Liver (tissue), 9 donors: Measurements from ENCODE around the gene PHLDB3. TPM values are rescaled to one million over a fixed set of nuclear protein-coding genes. Genes with fewer than 3 reads are reported as not detected.

Experiments used
- DNase-seq: peaks from one replicate; pipeline ENCODE4 v3.0.0-alpha.2; 2017; ENCODE audit warnings: low spot score
- H3K27ac ChIP-seq, 2 donors: one replicate each; pipeline ENCODE4 v1.7.0; 2013; ENCODE audit warnings: inconsistent platforms in 2 of 2, low read length in 2 of 2, control low read depth in 1 of 2, low read depth in 1 of 2, mild to moderate bottlenecking in 1 of 2
- H3K27me3 ChIP-seq, 4 donors: one replicate each; pipeline versions ENCODE4 v1.6.1 to v1.7.0; 2013; ENCODE audit warnings: low read length in 3 of 4, inconsistent platforms in 1 of 4, mild to moderate bottlenecking in 1 of 4, moderate library complexity in 1 of 4; ENCODE audit not compliant: control insufficient read depth in 4 of 4, insufficient read depth in 4 of 4
- H3K36me3 ChIP-seq, 4 donors: one replicate each; pipeline versions ENCODE4 v1.6.1 to v1.7.0; 2013; ENCODE audit warnings: low read length in 3 of 4, mild to moderate bottlenecking in 3 of 4, low read depth in 1 of 4, moderate library complexity in 1 of 4; ENCODE audit not compliant: control insufficient read depth in 4 of 4, insufficient read depth in 3 of 4
- H3K4me1 ChIP-seq, 4 donors: one replicate each; pipeline versions ENCODE4 v1.6.1 to v1.7.0; 2013; ENCODE audit warnings: low read length in 3 of 4, mild to moderate bottlenecking in 3 of 4, moderate library complexity in 1 of 4; ENCODE audit not compliant: control insufficient read depth in 4 of 4, insufficient read depth in 4 of 4
- H3K4me3 ChIP-seq, 3 donors: one replicate each; pipeline versions ENCODE4 v1.6.1 to v1.7.0; 2013; ENCODE audit warnings: low read length in 3 of 3, control low read depth in 1 of 3, low read depth in 1 of 3, mild to moderate bottlenecking in 1 of 3
- H3K9ac ChIP-seq, 2 donors: one replicate each; pipeline ENCODE4 v1.7.0; 2013; ENCODE audit warnings: low read length in 2 of 2, mild to moderate bottlenecking in 2 of 2, moderate library complexity in 2 of 2, control low read depth in 1 of 2, low read depth in 1 of 2
- H3K9me3 ChIP-seq, 4 donors: one replicate each; pipeline versions ENCODE4 v1.6.1 to v1.7.0; 2013; ENCODE audit warnings: low read length in 3 of 4; ENCODE audit not compliant: control insufficient read depth in 4 of 4
- ATF3 ChIP-seq: IDR thresholded peaks from 2 replicates; pipeline ENCODE4 v1.6.1; 2016; ENCODE audit warnings: antibody characterized with exemption
- EGR1 ChIP-seq, 2 donors: IDR thresholded peaks; 2 replicates each; pipeline ENCODE4 v1.6.1; 2016 to 2018; ENCODE audit warnings: antibody characterized with exemption in 2 of 2, low read depth in 2 of 2
- FOXA1 ChIP-seq: IDR thresholded peaks from 2 replicates; pipeline ENCODE4 v1.6.1; 2016; ENCODE audit warnings: antibody characterized with exemption
- FOXA2 ChIP-seq: IDR thresholded peaks from 2 replicates; pipeline ENCODE4 v1.6.1; 2016; ENCODE audit warnings: antibody characterized with exemption
- GABPA ChIP-seq, 2 donors: IDR thresholded peaks in 1 of 2; conservative IDR thresholded peaks in 1 of 2; 2 replicates each; pipeline ENCODE4 v1.6.1; 2016; ENCODE audit warnings: antibody characterized with exemption in 2 of 2, mild to moderate bottlenecking in 1 of 2, moderate library complexity in 1 of 2
- HNF4A ChIP-seq, 2 donors: conservative IDR thresholded peaks; 2 replicates each; pipeline ENCODE4 v1.6.1; 2016; ENCODE audit warnings: antibody characterized with exemption in 2 of 2, mild to moderate bottlenecking in 2 of 2
- HNF4G ChIP-seq: IDR thresholded peaks from 2 replicates; pipeline ENCODE4 v1.6.1; 2016; ENCODE audit warnings: antibody characterized with exemption
- JUND ChIP-seq, 2 donors: IDR thresholded peaks; 2 replicates each; pipeline ENCODE4 v1.6.1; 2016; ENCODE audit warnings: antibody characterized with exemption in 2 of 2
- MAX ChIP-seq: IDR thresholded peaks from 2 replicates; pipeline ENCODE4 v1.6.1; 2016; ENCODE audit warnings: antibody characterized with exemption
- NR2F2 ChIP-seq: IDR thresholded peaks from 2 replicates; pipeline ENCODE4 v1.6.1; 2016; ENCODE audit warnings: antibody characterized with exemption
- RAD21 ChIP-seq, 2 donors: IDR thresholded peaks; 2 replicates each; pipeline ENCODE4 v1.6.1; 2016; ENCODE audit warnings: antibody characterized with exemption in 2 of 2, mild to moderate bottlenecking in 2 of 2
- REST ChIP-seq: IDR thresholded peaks from 2 replicates; pipeline ENCODE4 v1.6.1; 2016; ENCODE audit warnings: antibody characterized with exemption, mild to moderate bottlenecking
- RXRA ChIP-seq, 2 donors: IDR thresholded peaks; 2 replicates each; pipeline ENCODE4 v1.6.1; 2017 to 2018; ENCODE audit warnings: antibody characterized with exemption in 2 of 2, mild to moderate bottlenecking in 1 of 2
- SP1 ChIP-seq: IDR thresholded peaks from 2 replicates; pipeline ENCODE4 v1.6.1; 2018; ENCODE audit warnings: antibody characterized with exemption, mild to moderate bottlenecking
- TAF1 ChIP-seq: conservative IDR thresholded peaks from 2 replicates; pipeline ENCODE4 v1.6.1; 2016; ENCODE audit warnings: antibody characterized with exemption, mild to moderate bottlenecking
- YY1 ChIP-seq: IDR thresholded peaks from 2 replicates; pipeline ENCODE4 v1.6.1; 2016; ENCODE audit warnings: antibody characterized with exemption, mild to moderate bottlenecking
- ZBTB33 ChIP-seq: IDR thresholded peaks from 2 replicates; pipeline ENCODE4 v1.6.1; 2016; ENCODE audit warnings: antibody characterized with exemption
- WGBS: extraction: QIAGEN DNeasy Blood & Tissue Kit; methylation state at CpG from one replicate; pipeline ENCODE4 v1.1.7; 2013; 5-methylcytosine and 5-hydroxymethylcytosine counted together
- polyA plus RNA-seq, 2 donors: library from polyadenylated mRNA; stranded (reverse) in 1 of 2; unstranded in 1 of 2; fragments of 200-250 nt in 1 of 2; fragments of >200 nt in 1 of 2; fragmentation: Nextera tagmentation in 1 of 2; extraction: Ambion mirVana in 1 of 2; gene quantifications; one replicate each; pipeline versions ENCODE4 v1.2.1 to v1.2.3, GENCODE V29; 2013 to 2015
- total RNA-seq, 2 donors: library from RNA; depleted of rRNA; stranded (reverse); fragments of >200 nt; gene quantifications; one replicate each; pipeline ENCODE4 v1.2.3, GENCODE V29; 2014
- donor health status: healthy.
- donor health status: healthy.
- donor health status: healthy.
- donor health status: healthy.
- donor health status: healthy.

The PHLDB3 gene
- total and polyA plus RNA-seq, 4 donors, result 10.6 to 18.2 (median 11.7) TPM

- no peak overlapping the region for H3K9ac ChIP-seq
- peaks cover 4 to 13% (median 7%) of the 10 kb centered on the region in 4 donors for H3K4me1 ChIP-seq
- no peak overlapping the region for H3K27ac ChIP-seq
- 93% methylated on average over 5 of the region's 5 CpGs for WGBS
- H3K9me3 ChIP-seq, result no peaks in the 10 kb centered on the region
- no peak overlapping the region for H3K4me3 ChIP-seq
- TF ChIP-seq SP1 (no peak), NR2F2 (no peak), HNF4G (no peak), YY1 (no peak), RXRA (IDR thresholded peaks at IDR 0.05) (no peak), ATF3 (no peak), GABPA (IDR thresholded peaks at IDR 0.05 in 1 of 2, conservative IDR thresholded peaks at IDR 0.05 in 1 of 2) (no peak), FOXA2 (no peak), FOXA1 (no peak), JUND (IDR thresholded peaks at IDR 0.05) (no peak), EGR1 (IDR thresholded peaks at IDR 0.05; ENCODE audit: low read depth in 2 of 2) (no peak), REST (no peak)
- no peaks in the 10 kb centered on the region for H3K27me3 ChIP-seq
- no peak for DNase-seq
- peaks cover 0 to 16% (median 6%) of the 10 kb centered on the region in 4 donors for H3K36me3 ChIP-seq
Measured at GRCh38 chr19:43545276-43545675, 40.7 kb upstream of the PHLDB3 start.

GRCh38 chr19:43544077-43544476 lies 39.5 kb upstream of the PHLDB3 start:
- Histone ChIP-seq H3K27me3 (no peaks in the 10 kb centered on the region), H3K27ac (no peak overlapping the region), H3K4me3 (no peak overlapping the region), H3K36me3 (peaks cover 2 to 19% (median 10%) of the 10 kb centered on the region in 4 donors), H3K9ac (no peak overlapping the region), H3K4me1 (peaks cover 4 to 13% (median 7%) of the 10 kb centered on the region in 4 donors), H3K9me3 (no peaks in the 10 kb centered on the region)
- no peak for DNase-seq
- 98% methylated on average over 9 of the region's 9 CpGs for WGBS
- TF ChIP-seq FOXA2 (no peak), NR2F2 (no peak), RXRA (IDR thresholded peaks at IDR 0.05) (no peak), HNF4G (no peak), TAF1 (no peak), JUND (IDR thresholded peaks at IDR 0.05) (no peak), SP1 (no peak), EGR1 (IDR thresholded peaks at IDR 0.05; ENCODE audit: low read depth in 2 of 2) (no peak), ATF3 (no peak), MAX (no peak), HNF4A (conservative IDR thresholded peaks at IDR 0.05) (no peak), FOXA1 (no peak), REST (no peak), RAD21 (IDR thresholded peaks at IDR 0.05) (no peak), ZBTB33 (no peak)
